ENCODE results near the gene RAI1.

RAI1 gene

DNA sequence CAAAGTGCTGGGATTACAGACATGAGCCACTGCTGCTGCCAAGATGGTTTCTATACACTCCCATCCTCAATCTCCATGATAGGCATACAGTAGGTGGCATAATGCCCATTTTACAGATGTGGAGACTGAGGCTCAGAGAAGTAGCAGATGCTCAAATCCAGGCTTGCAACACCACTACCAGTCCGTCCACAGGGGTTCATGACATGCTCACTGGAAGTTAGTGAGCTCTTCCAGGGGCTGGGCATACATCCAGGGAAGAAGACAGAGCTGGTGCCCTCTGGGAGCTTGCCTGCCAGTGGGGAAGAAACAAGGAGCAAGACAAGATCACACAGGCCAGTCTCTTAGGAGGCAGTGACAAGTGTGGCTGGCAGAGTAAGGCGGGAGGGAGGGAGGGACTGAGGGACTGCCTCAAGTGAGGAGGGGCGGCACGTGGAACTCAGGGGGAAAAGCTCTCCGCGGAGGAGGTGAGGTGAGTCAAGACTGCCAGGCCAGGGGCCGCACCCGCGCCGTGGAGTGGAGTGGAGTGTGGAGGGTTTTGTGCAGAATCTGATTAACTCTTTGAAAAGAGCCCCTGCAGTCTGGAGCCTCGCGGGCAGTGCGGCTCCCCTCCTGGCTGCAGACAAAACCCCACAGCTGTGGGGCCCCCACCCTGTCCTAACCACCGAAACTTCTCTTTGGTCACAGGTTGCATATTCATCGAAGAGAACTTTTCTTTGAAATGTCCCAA, 127.6 kb downstream of the RAI1 start:
- in situ Hi-C loops (cut with MboI; ENCODE audit: low sequenced_read_pairs) = loop anchor here (25.0 kb wide), 1 partner anchor 122 kb away; the partner anchor contains the start of gene RAI1

DNA sequence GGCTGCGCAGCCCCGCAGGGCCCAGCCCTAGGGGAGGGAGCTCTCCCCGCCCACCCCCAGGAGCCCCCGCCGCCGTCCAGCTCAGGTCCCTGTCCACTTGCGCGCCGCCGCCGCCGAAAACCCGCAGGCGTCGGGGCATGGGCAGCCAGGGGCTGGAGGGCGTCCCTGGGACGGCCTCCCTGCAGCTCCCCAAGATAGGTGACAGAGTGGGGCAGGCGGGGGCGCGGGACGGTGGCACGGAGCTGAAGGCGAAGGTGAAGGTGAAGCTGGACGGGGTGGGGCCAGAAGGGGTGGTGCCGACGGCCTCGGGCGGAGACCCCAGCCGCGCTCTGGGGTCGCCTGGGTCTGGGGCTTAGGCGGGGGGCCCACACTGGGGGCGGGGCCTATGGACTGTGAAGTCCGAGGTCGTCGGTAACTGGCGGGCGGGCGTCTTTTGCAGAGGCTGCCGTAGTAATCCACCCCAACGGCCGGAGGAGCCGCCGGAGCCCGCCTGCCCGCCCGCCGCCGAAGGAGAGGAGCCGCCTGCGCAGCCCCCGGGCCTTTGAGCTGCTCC, 128.3 kb downstream of the RAI1 start:
- in situ Hi-C loops (cut with MboI; ENCODE audit: low sequenced_read_pairs) = loop anchor here (25.0 kb wide), 1 partner anchor 122 kb away; the partner anchor contains the start of gene RAI1

GRCh38 chr17:17810084-17810894, 129.0 kb downstream of the RAI1 start:
- in situ Hi-C loops (cut with MboI; ENCODE audit: low sequenced_read_pairs) = loop anchor here (25.0 kb wide), 1 partner anchor 123 kb away; the partner anchor contains the start of gene RAI1

- in situ Hi-C loops (cut with MboI; ENCODE audit: low sequenced_read_pairs) = loop anchor here (25.0 kb wide), 1 partner anchor 124 kb away; the partner anchor contains the start of gene RAI1
These were observed 129.6 kb downstream of the RAI1 start for GRCh38 chr17:17810895-17811248.

DNA sequence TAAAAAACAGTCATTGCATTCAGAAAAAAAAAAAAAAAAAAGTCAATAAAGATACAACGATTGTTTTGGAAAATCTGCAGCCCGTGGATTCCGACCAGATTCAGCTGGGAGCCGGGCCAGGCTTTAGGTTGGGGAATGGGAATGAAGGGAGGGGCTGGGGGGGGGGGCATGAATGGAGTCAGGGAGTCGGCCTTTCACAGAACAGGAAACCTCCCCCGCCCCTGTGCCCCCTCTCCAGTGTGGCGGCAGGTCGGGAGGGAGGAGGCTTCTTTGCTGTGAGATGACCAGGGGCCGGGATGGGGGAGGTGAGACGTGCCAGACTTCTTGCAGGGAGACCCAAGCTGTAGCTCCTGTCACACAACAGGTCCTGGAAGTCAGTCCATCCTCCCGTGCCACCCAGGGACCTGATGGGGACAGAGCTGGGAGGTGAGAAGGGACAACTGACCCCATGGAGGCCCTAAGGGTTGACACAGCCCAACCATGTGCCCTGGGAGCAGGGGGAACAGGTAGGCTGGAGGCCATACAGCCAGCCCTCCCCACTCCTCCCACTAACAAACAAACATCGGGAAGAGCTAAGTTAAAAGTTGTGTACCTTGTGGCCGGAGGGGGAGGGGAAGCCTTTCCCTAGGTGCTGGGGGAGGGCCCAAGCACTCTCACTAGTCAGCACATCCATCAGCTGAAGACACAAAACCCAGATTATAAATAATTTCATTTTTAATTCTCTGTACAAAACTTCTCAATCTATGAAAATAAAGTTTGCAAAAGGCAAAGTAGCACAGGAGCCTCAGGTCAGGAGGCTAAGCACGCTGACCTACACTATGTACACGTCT, 130.3 kb downstream of the RAI1 start:
- in situ Hi-C loops (cut with MboI; ENCODE audit: low sequenced_read_pairs) = loop anchor here (25.0 kb wide), 1 partner anchor 124 kb away; the partner anchor contains the start of gene RAI1

GRCh38 chr17:17812211-17813054, 131.2 kb downstream of the RAI1 start:
- in situ Hi-C loops (cut with MboI; ENCODE audit: low sequenced_read_pairs) = loop anchor here (25.0 kb wide), 1 partner anchor 125 kb away; the partner anchor contains the start of gene RAI1

GRCh38 chr17:17813055-17813724, 131.9 kb downstream of the RAI1 start:
- in situ Hi-C loops (cut with MboI; ENCODE audit: low sequenced_read_pairs) = loop anchor here (25.0 kb wide), 1 partner anchor 126 kb away; the partner anchor contains the start of gene RAI1

- in situ Hi-C loops (cut with MboI; ENCODE audit: low sequenced_read_pairs) = loop anchor here (25.0 kb wide), 1 partner anchor 126 kb away; the partner anchor contains the start of gene RAI1
These were observed 132.5 kb downstream of the RAI1 start for GRCh38 chr17:17813725-17814095.

- in situ Hi-C loops (cut with MboI; ENCODE audit: low sequenced_read_pairs) = loop anchor here (25.0 kb wide), 1 partner anchor 127 kb away; the partner anchor contains the start of gene RAI1
These were observed 133.2 kb downstream of the RAI1 start for GRCh38 chr17:17814162-17815061.

DNA sequence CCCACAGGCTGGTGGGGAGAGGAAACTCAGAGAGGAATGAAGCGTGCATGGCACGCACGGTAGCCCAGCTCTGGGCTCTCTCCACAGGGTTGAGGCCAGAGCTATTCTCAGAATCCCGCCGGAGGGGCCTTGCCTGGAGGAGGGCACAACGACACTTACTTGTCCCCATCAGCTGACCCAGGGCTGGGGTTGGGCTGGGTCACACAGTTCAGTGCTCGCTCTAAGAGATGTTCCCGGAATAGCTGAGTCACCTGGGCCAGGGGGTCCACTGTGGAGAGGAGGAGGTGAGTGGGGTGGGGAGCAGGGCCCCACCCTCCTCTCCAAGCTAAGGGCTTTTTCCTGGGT, 133.8 kb downstream of the RAI1 start:
- in situ Hi-C loops (cut with MboI; ENCODE audit: low sequenced_read_pairs) = loop anchor here (25.0 kb wide), 1 partner anchor 128 kb away; the partner anchor contains the start of gene RAI1

DNA sequence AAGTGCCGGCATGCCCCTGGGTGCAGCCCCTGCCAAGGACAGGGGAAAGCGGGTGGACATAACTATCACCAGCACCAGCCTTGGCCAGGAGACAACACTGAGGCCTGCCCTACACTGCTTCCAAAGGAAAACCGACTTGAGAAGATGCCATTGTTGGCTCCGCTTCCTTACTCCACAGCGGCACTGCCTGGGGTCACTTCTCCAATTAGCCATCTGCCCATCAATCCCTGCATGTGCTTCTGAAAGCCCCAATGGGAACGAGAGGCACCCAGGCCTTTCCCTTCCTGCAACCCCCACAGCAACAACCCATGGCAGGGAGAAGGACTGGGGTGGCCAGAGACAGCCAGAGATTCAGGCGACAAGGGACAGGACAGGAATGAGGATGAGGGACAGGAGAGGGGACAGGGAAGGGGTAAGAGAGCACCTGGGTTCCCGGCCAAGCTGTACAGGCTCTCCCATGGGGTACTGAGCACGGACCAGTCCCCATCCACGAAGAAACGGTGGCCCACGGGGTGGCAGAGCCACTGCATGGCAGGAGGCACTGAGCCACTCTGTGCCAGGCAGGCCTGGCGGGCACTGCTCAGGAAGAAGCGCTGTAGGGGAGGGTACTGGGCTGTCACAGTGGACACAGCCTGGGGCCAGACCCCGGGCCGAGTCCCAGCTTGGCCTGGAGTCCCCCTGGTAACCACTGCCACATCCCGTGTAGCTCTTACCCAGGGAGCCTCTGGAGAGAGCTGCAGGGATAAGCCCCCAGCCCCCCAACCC, 134.4 kb downstream of the RAI1 start:
- in situ Hi-C loops (cut with MboI; ENCODE audit: low sequenced_read_pairs) = loop anchor here (25.0 kb wide), 1 partner anchor 128 kb away; the partner anchor contains the start of gene RAI1

DNA sequence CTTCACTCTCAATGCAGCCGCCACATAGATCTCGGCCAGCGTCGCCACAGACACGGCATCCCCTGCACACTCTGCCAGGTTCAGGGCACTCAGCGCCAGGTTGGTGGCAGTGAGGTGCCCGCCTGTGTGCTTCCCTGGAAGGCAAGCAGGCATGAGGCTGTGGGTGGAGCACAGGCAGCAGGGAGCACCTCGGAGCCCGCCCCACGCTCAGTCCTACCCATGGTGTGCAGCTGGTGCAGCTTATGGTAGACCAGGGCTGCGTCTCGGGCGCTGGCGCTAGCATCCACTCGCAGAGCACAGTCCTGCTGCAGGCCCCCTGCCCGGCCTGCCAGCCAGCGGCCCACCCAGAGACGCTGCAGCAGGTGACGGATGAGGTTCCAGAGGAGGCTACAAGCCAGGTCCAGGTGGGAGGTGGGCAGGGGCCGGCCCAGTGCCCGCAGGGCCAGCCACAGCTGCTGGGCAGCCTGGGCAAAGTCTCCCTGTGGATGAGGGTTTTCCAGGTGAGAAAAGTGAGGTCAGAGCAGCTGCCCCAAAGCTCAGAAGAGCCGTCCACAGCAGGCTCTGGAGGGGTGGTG, 135.1 kb downstream of the RAI1 start:
- in situ Hi-C loops (cut with MboI; ENCODE audit: low sequenced_read_pairs) = loop anchor here (25.0 kb wide), 1 partner anchor 129 kb away; the partner anchor contains the start of gene RAI1

DNA sequence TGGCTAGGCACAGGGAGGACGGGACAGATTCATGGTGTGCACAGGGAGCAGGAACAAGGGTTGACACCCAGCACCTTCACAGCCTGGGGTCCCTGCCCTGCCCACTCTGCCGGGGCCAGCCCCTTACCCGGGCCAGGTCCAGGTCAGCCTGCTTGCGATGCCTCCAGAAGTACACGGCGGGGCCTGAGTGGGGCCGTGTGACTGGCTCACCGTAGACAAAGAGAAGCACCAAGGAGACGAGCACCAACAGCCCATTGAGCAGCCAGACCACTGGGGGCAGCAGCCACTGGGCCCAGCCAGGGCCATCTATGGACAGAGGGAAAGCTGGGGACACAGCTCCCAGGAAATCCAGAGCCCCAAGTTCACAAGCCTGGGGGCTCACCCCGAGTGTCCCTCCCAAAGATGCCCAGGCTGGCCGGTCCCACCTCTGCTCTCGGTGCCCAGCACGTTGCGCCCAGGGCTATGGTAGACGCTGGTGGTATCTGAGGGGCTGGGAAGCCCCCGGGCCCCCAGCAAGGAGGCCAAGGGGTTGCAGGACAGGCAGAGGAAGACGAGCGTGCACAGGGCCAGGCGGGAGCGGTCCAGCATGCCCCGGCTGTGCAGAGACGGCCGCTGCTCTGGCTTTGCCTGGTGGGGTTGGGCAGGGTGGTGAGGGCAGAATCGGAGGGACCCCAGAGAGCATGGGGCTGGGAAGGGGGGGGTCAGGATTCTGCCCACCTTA, 135.7 kb downstream of the RAI1 start:
- in situ Hi-C loops (cut with MboI; ENCODE audit: low sequenced_read_pairs) = loop anchor here (25.0 kb wide), 1 partner anchor 130 kb away; the partner anchor contains the start of gene RAI1

DNA sequence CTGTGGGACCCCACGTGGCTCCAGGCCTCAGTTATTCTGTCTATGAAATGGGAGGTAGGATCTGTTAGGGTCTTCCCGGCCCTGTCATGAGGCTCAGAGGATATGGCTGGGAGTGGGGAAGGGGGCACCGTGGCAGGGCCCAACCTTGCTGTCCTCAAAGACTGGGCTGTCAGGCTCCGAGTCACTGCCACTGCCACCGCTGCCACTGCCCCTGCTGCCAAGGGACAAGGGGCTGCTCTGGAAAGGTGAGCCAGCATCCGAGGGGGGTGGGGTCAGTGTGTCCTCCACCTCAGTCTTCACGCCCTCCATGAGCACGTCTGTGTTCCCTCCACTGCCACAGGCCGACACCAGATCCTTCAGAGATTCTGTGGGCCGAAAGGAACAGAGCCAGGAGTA, 136.3 kb downstream of the RAI1 start:
- in situ Hi-C loops (cut with MboI; ENCODE audit: low sequenced_read_pairs) = loop anchor here (25.0 kb wide), 1 partner anchor 130 kb away; the partner anchor contains the start of gene RAI1

DNA sequence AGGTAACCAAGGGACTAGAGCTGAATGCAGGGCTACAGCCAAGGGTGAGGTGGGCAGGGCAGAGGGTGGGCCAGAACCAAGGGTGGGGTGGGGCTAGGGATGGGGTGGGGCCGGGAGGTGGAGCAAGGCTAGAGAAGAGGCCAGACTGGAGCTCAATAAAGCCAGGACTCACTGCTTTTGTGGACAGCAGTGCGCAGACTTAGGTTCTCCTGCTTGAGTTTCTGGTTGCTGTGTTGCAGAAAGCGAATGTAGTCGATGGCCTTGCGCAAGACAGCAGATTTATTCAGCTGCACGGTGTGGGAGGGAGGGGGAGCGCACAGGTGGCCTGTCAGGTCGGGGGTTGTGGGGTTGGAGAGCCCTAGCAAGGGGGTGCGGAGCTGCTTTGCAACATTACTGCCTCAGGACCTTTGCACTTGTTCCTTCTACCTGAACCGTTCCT, 136.8 kb downstream of the RAI1 start:
- in situ Hi-C loops (cut with MboI; ENCODE audit: low sequenced_read_pairs) = loop anchor here (25.0 kb wide), 1 partner anchor 131 kb away; the partner anchor contains the start of gene RAI1

DNA sequence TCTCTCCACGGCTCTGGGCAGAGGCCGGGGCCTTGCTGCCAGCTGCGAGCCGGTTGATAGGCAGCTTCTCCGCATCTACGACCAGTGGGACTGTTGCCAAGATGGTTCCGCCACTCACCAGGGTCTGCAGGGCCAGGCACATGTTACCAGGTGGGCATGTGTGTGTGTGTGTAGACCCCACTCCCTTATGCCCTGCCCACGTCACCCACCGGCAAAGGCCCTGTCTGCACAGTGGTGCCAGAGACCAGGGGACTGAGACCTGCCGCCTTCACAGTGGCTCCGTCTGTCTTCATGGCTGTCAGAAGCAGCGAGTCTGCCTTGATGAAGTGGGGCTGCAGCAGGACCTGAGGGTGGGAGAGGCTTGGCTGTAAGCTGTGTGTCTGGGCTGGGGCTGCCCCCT, 137.9 kb downstream of the RAI1 start:
- in situ Hi-C loops (cut with MboI; ENCODE audit: low sequenced_read_pairs) = loop anchor here (25.0 kb wide), 1 partner anchor 132 kb away; the partner anchor contains the start of gene RAI1
